ENCODE measurements around the gene CTNND2. TPM values are rescaled to one million over a fixed set of nuclear protein-coding genes. Genes with fewer than 3 reads are reported as not detected.

Gene CTNND2
- total and polyA plus RNA-seq, 9 of the 15 experiments (the other 6 are each of a cell fraction or from before 2014, with no cell fraction given): 0.03 to 0.35 TPM; not detected in 7

GRCh38 chr5:11510889-11511288, 393.4 kb downstream of the CTNND2 start:
- Histone ChIP-seq H3K9ac (ENCODE audit: insufficient read depth in 1 of 2, low read depth in 2 of 2, low read length in 2 of 2) (no peak overlapping the region), H3K27ac (ENCODE audit: extremely low read depth, low read depth, low read length) (no peak overlapping the region), H4K20me1 (replicated peaks; ENCODE audit: control insufficient read depth, insufficient read depth, low read length) (no peaks in the 10 kb centered on the region), H3K9me3 (replicated peaks; ENCODE audit: control insufficient read depth, insufficient read depth, low read depth, low read length) (no peaks in the 10 kb centered on the region), H2AFZ (ENCODE audit: low read depth, low read length) (no peak overlapping the region), H3K4me1 (replicated peaks in 1 of 2; ENCODE audit: control insufficient read depth in 2 of 2, insufficient read depth in 2 of 2, low read length in 2 of 2) (no peaks in the 10 kb centered on the region), H3K4me2 (ENCODE audit: insufficient read depth, low read length) (no peak overlapping the region), H3K36me3 (ENCODE audit: control insufficient read depth, insufficient read depth, low read length) (no peaks in the 10 kb centered on the region), H3K27me3 (ENCODE audit: control insufficient read depth in 2 of 2, insufficient read depth in 2 of 2, low read length in 2 of 2) (no peaks in the 10 kb centered on the region), H3K4me3 (no peak overlapping the region), H3K79me2 (ENCODE audit: control insufficient read depth, insufficient read depth, low read length) (no peaks in the 10 kb centered on the region), H3K9me1 (ENCODE audit: control insufficient read depth, insufficient read depth, low read length) (no peaks in the 10 kb centered on the region)
- ATAC-seq (no peak), FAIRE-seq (no peak), DNase-seq (ENCODE audit: extremely low read depth in 1 of 4, low spot score in 3 of 4) (no peak)
- TF ChIP-seq MCM5 (IDR thresholded peaks at IDR 0.05; ENCODE audit: low read depth) (no peak), FOXK1 (CRISPR knock-in tag; IDR thresholded peaks at IDR 0.05; ENCODE audit: borderline replicate concordance) (no peak), TCF7 (IDR thresholded peaks at IDR 0.05; ENCODE audit: borderline replicate concordance) (no peak), MCM7 (IDR thresholded peaks at IDR 0.05) (no peak), RBBP5 (IDR thresholded peaks at IDR 0.05; ENCODE audit: borderline replicate concordance, insufficient read depth, low read length, poor library complexity, severe bottlenecking) (no peak), ZNF165 (CRISPR knock-in tag; IDR thresholded peaks at IDR 0.05; ENCODE audit: borderline replicate concordance) (no peak), SPI1 (IDR thresholded peaks at IDR 0.05; ENCODE audit: borderline replicate concordance, low read depth, low read length) (no peak), ZNF75A (CRISPR knock-in tag; IDR thresholded peaks at IDR 0.05) (no peak), ZBTB17 (CRISPR knock-in tag; IDR thresholded peaks at IDR 0.05) (no peak), PHF20 (IDR thresholded peaks at IDR 0.05; ENCODE audit: partially characterized antibody) (no peak), POLR2B (IDR thresholded peaks at IDR 0.05; ENCODE audit: low read depth, partially characterized antibody) (no peak), HNRNPK (IDR thresholded peaks at IDR 0.05; ENCODE audit: low read depth, low read length, poor library complexity, severe bottlenecking) (no peak), NR2C1 (IDR thresholded peaks at IDR 0.05) (no peak), NR2C1 (tag; IDR thresholded peaks at IDR 0.05) (no peak), TAF15 (IDR thresholded peaks at IDR 0.05; ENCODE audit: low read depth, low read length) (no peak), TAL1 (IDR thresholded peaks at IDR 0.05) (no peak), NEUROD1 (IDR thresholded peaks at IDR 0.05; ENCODE audit: borderline replicate concordance, low read depth, low read length, partially characterized antibody) (no peak), HDAC6 (IDR thresholded peaks at IDR 0.05; ENCODE audit: low read depth, low read length) (no peak)
- no TSS peak for BruUV-seq (replicated peaks)
- in situ Hi-C loops (cut with MboI) (no loop called here), intact Hi-C loops (cut with micrococcal nuclease) (no loop called here)
- ChIA-PET CTCF (ENCODE audit: low intra/inter-chr PET ratio) (no interaction called here), POLR2A (no interaction called here)
- WGBS (ENCODE audit: insufficient coverage, low coverage, missing lambda C conversion rate): 5% methylated on average over 1 of the region's 1 CpG

Measured in K562 (cell line).